ENCODE data around the gene VCP.

GRCh38 chr9:35085078-35085477 lies 12.7 kb upstream of the VCP start:
- no peak for TF ChIP-seq GATA2 (IDR thresholded peaks at IDR 0.05; ENCODE audit: low read depth, low read length)
- no peak for TF ChIP-seq GATA3 (IDR thresholded peaks at IDR 0.05; ENCODE audit: low read depth, low read length)
